Osteoblast (primary cell): Measurements from ENCODE around the gene DNAJC1. TPM values are rescaled to one million over a fixed set of nuclear protein-coding genes. Genes with fewer than 3 reads are reported as not detected.

Experiments
- DNase-seq: peaks from one replicate; pipeline ENCODE4 v3.0.0; 2011; ENCODE audit warnings: low spot score, mixed read lengths; ENCODE audit not compliant: insufficient read length; ENCODE audit errors: missing footprints
- H2AFZ ChIP-seq: 2 replicates; pipeline ENCODE4 v1.6.0; 2011; ENCODE audit warnings: mild to moderate bottlenecking, low read length
- H3K27ac ChIP-seq: 2 replicates; pipeline ENCODE4 v1.5.1; 2011; ENCODE audit warnings: mild to moderate bottlenecking, low read depth, low read length, moderate library complexity
- H3K27me3 ChIP-seq: 2 replicates; pipeline ENCODE4 v1.6.0; 2012; ENCODE audit warnings: mild to moderate bottlenecking, control low read depth, inconsistent platforms, low read length, moderate library complexity; ENCODE audit not compliant: insufficient read depth
- H3K36me3 ChIP-seq: 2 replicates; pipeline ENCODE4 v1.5.1; 2011; ENCODE audit warnings: mild to moderate bottlenecking, low read length, control low read depth, moderate library complexity; ENCODE audit not compliant: insufficient read depth
- H3K4me1 ChIP-seq: 2 replicates; pipeline ENCODE4 v1.5.1; 2011; ENCODE audit warnings: mild to moderate bottlenecking, low read length, control low read depth, moderate library complexity; ENCODE audit not compliant: insufficient read depth
- H3K4me2 ChIP-seq: 2 replicates; pipeline ENCODE4 v1.6.0; 2011; ENCODE audit warnings: mild to moderate bottlenecking, low read length; ENCODE audit not compliant: insufficient read depth
- H3K4me3 ChIP-seq: fragments of 200-600 bp; sonication (generic); 3 replicates; pipeline ENCODE4 v1.5.1; 2012; ENCODE audit warnings: mild to moderate bottlenecking, low read length, inconsistent platforms; ENCODE audit not compliant: insufficient read depth
- H3K79me2 ChIP-seq: 2 replicates; pipeline ENCODE4 v1.6.0; 2012; ENCODE audit warnings: mild to moderate bottlenecking, low read length, control low read depth, inconsistent platforms; ENCODE audit not compliant: insufficient read depth
- H3K9me3 ChIP-seq: 2 replicates; pipeline ENCODE4 v1.5.1; 2011; ENCODE audit warnings: low read depth, low read length, control low read depth
- H4K20me1 ChIP-seq: 2 replicates; pipeline ENCODE4 v1.6.0; 2012; ENCODE audit warnings: mild to moderate bottlenecking, low read length, control low read depth; ENCODE audit not compliant: insufficient read depth
- total RNA-seq: library from RNA; depleted of rRNA; stranded (reverse); fragments of >200 nt; gene quantifications from 2 replicates; pipeline ENCODE4 v1.2.3, GENCODE V29; 2012
- TF ChIP-seq, protein P1 (sequence below): IDR thresholded peaks from 2 replicates; pipeline ENCODE4 v1.5.1; 2011; ENCODE audit warnings: mild to moderate bottlenecking, low read depth, low read length, moderate library complexity; ENCODE audit errors: extremely low read depth

Gene DNAJC1
- total RNA-seq, 1 donor: 83.2 TPM

DNA sequence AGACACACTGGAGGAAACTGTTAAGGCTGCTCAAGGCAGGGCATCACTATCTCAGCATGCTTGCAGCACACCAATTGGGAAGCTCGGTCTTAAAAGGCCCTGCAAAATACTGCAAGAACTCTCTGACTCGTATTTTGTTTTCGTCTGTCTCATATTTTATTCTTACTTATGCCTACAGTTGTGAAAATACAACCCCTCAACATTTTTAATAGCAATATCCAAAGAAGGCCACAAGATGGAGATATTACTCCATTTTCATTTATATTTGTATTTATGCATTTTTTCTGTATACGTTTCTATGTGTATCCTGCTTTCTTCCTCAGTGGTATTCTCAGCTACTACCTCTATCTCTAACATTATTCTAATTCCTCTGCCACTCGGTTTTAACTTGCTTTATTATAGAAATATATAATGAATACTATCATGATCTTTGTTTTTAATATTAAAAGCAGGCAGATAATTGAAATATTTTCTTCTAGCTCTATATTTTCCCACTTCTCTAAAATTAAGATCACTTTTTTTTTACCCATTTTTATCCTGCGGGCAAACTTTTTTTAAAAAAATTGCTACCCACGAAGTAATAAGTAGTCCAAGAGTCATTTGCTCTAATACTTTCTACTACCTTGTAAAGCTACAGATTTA is 10.0 kb downstream of the DNAJC1 start:
- no peaks in the 10 kb centered on the region for H3K36me3 ChIP-seq
- H3K79me2 ChIP-seq: peaks cover 63% of the 10 kb centered on the region
- no peak overlapping the region for H3K4me2 ChIP-seq
- DNase-seq: peak; percentile 29
- no peak overlapping the region for H3K4me3 ChIP-seq
- no peaks in the 10 kb centered on the region for H3K27me3 ChIP-seq
- H3K9me3 ChIP-seq: no peaks in the 10 kb centered on the region
- H2AFZ ChIP-seq: no peak overlapping the region
- no peaks in the 10 kb centered on the region for H3K4me1 ChIP-seq
- TF ChIP-seq, protein P1, sequence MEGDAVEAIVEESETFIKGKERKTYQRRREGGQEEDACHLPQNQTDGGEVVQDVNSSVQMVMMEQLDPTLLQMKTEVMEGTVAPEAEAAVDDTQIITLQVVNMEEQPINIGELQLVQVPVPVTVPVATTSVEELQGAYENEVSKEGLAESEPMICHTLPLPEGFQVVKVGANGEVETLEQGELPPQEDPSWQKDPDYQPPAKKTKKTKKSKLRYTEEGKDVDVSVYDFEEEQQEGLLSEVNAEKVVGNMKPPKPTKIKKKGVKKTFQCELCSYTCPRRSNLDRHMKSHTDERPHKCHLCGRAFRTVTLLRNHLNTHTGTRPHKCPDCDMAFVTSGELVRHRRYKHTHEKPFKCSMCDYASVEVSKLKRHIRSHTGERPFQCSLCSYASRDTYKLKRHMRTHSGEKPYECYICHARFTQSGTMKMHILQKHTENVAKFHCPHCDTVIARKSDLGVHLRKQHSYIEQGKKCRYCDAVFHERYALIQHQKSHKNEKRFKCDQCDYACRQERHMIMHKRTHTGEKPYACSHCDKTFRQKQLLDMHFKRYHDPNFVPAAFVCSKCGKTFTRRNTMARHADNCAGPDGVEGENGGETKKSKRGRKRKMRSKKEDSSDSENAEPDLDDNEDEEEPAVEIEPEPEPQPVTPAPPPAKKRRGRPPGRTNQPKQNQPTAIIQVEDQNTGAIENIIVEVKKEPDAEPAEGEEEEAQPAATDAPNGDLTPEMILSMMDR: peak; percentile 53
- H4K20me1 ChIP-seq: peaks cover 10% of the 10 kb centered on the region
- H3K27ac ChIP-seq: no peak overlapping the region

DNA sequence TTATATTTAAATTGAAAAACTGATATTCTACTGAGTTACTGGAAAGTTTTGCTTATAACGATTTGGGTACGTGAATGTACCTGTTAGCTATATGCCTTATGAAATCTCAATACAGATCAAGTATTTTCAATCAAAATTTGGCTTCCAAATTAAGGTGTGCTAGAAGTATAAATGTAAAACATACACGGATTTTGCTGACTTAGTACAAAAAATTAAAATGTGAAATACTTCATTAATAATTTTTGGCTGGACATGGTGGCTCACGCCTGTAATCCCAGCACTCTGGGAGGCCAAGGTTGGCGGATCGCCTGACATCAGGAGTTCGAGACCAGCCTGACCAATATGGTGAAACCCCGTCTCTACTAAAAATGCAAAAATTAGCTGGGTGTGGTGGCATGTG is 11.7 kb downstream of the DNAJC1 start:
- TF ChIP-seq, protein P1: no peak
- H3K4me3 ChIP-seq: no peak overlapping the region
- no peaks in the 10 kb centered on the region for H3K27me3 ChIP-seq
- no peak overlapping the region for H3K27ac ChIP-seq
- no peak for DNase-seq
- peaks cover 10% of the 10 kb centered on the region for H4K20me1 ChIP-seq
- H2AFZ ChIP-seq: no peak overlapping the region
- no peak overlapping the region for H3K4me2 ChIP-seq
- H3K4me1 ChIP-seq: no peaks in the 10 kb centered on the region
- H3K9me3 ChIP-seq: no peaks in the 10 kb centered on the region
- no peaks in the 10 kb centered on the region for H3K36me3 ChIP-seq
- H3K79me2 ChIP-seq: peaks cover 66% of the 10 kb centered on the region

DNA sequence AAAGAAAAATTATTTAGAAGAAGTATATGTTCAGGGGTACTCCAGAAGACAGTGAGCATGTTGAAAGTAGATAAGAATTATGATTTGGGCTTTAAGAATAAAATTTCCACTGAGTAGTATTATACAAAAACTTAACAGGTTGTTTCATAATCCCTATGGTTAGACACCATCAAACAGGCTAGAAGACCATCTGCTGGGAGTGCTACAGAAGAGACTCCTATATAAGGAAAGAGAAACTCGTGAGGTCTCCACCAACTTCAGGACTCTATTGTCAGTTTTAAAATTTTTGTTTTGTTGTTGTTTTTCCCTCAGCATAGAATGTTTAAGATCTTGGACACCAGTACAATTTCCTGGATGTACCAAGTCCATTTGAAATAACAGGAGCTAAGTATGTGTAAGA is 13.1 kb downstream of the DNAJC1 start:
- H3K27ac ChIP-seq: no peak overlapping the region
- no peaks in the 10 kb centered on the region for H3K4me1 ChIP-seq
- H3K79me2 ChIP-seq: peaks cover 62% of the 10 kb centered on the region
- DNase-seq: no peak
- no peaks in the 10 kb centered on the region for H3K27me3 ChIP-seq
- TF ChIP-seq, protein P1: no peak
- no peaks in the 10 kb centered on the region for H3K9me3 ChIP-seq
- peaks cover 10% of the 10 kb centered on the region for H4K20me1 ChIP-seq
- no peak overlapping the region for H3K4me2 ChIP-seq
- no peaks in the 10 kb centered on the region for H3K36me3 ChIP-seq
- no peak overlapping the region for H3K4me3 ChIP-seq
- H2AFZ ChIP-seq: no peak overlapping the region

DNA sequence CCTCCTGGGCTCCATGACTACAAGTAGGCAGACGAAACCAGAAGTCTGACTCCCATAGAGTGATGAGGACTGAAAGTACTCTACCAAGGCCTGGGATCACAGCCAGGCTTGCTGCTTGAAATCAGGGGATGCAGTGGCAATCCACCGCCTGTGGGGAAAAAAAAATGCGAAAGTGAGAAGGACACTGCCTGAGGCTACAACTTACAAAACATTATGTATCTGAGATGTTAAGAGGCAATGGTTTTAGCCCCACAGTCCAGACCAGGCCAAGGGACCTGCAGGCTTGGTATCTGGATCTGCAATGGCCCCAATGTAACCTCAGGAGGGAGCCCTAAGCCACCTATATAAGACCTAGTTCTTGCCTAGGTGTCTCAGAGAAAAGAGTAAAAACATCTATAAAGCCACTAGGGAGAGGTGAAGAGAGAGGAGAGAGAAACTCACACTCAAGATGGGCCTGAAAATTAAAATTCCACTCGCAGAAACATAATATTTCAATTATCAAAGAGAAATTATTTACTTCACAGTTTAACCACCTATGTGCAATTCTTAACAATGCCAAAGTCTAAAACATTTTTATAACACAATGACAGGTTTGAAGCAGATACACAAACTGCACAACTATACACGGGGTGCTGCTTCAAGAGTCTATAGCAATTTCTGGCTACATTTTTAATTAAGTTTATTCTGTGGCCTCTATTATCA is 13.9 kb downstream of the DNAJC1 start:
- Histone ChIP-seq H3K27ac (peak overlapping the region; percentile 25), H3K36me3 (no peaks in the 10 kb centered on the region), H3K27me3 (no peaks in the 10 kb centered on the region), H3K4me2 (no peak overlapping the region), H3K9me3 (no peaks in the 10 kb centered on the region), H3K79me2 (peaks cover 59% of the 10 kb centered on the region), H4K20me1 (peaks cover 10% of the 10 kb centered on the region), H3K4me1 (no peaks in the 10 kb centered on the region), H2AFZ (peak overlapping the region; percentile 19), H3K4me3 (no peak overlapping the region)
- DNase-seq: no peak
- TF ChIP-seq, protein P1: peak; percentile 38
